ENCODE results near the gene ZNF326.
"Not testable (repeated sequence)": the region's sequence is repeated elsewhere in the genome, so short reads cannot be mapped to it uniquely, and the experiment has no call there.

The ZNF326 gene

DNA sequence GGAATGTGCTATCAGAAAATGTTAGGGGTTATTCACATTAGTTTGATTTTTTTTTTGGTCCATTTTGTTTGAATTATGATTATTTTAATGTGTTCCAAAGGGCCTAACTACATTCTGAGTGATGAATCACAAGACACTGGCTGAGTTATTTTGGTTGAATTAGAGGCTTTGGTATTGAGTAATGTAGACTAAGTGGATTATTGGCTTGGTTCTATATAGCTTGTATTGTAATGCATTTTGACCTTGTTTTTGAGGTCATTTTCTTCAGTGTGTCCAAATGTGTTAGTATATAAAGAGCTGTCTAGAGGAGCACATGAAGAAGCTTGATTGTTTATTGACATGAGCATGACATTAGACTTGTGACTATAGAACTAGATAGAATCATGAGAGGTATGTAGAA is 3.4 kb downstream of the ZNF326 start:
- no peak for TF ChIP-seq ZNF274 (IDR thresholded peaks at IDR 0.05; ENCODE audit: low read depth, low read length)
- H3K4me3 ChIP-seq (ENCODE audit: low read length), result no peak overlapping the region

DNA sequence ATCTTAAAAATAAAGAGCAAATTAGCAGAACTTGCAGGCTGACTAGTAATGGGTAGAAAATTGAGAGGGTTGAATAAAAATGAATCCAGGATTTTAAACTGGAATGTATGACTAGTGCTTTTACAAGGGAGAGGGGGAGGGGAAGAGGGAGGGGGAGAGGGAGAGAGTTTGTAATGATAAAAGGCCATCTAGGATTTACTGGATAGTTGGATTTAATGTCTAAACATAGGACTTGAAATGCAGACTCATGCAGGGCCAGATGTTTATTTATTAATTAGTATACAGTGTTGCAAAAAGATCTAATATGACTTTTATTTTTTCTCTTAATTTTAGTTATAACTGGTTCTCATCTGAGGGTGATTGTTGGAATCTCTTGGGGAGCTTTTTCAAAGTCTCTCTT is 4.3 kb downstream of the ZNF326 start:
- H3K4me3 ChIP-seq (ENCODE audit: low read length), result no peak overlapping the region
- no peak for TF ChIP-seq ZNF274 (IDR thresholded peaks at IDR 0.05; ENCODE audit: low read depth, low read length)

DNA sequence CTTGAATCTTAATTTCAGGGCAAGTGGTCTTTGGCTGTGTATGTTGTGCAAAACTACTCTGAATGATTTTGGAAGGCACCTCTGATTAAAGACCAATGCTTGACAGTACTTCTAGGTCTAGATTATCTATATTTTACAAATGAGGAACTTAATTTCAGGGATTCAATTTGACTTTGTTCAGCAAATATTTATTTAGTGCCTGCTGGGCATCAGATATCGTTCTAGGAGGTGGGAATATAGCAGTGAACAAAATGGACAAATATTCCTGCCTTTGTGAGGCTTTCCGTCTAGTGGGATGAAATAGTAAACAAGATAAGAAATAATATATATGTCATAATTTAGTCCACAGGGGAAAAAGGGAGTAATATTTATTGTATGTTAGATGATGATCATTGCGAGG is 4.7 kb downstream of the ZNF326 start:
- no peak overlapping the region for H3K4me3 ChIP-seq (ENCODE audit: low read length)
- no peak for TF ChIP-seq ZNF274 (IDR thresholded peaks at IDR 0.05; ENCODE audit: low read depth, low read length)

DNA sequence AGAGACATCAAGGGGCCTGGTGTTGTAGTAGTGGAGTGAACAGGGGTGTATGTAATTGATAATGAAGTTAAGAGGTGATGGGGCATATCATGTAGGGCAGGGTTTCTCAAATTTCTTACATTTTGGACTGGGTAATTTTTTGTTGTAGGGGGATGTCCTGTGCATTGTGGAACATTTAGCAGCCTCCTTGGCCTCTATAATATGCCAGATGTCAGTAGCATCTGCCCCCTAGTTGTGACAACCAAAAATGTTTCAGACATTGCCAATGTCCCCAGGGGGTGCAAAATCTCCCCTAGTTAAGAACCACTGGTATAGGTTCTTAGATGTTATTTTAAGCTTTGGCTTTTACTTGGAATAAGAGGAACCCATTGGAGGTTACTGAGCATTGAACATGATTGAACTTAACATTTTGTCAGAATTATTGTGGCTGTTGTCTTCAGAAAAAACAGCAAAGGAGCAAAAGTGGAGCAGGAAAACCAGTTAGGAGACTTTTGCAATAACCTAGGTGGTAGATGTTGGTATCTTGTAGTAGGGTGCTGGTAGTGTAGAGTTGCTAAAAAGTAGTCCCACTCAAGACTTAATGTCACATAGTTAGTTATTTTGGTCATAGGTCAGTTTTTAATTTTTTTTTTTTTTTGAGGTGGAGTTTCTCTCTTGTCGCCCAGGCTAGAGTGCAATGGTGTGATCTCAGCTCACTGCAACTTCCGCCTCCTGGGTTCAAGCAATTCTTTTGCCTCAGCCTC is 6.2 kb downstream of the ZNF326 start:
- no peak overlapping the region for H3K4me3 ChIP-seq (ENCODE audit: low read length)
- no peak for TF ChIP-seq ZNF274 (IDR thresholded peaks at IDR 0.05; ENCODE audit: low read depth, low read length)

DNA sequence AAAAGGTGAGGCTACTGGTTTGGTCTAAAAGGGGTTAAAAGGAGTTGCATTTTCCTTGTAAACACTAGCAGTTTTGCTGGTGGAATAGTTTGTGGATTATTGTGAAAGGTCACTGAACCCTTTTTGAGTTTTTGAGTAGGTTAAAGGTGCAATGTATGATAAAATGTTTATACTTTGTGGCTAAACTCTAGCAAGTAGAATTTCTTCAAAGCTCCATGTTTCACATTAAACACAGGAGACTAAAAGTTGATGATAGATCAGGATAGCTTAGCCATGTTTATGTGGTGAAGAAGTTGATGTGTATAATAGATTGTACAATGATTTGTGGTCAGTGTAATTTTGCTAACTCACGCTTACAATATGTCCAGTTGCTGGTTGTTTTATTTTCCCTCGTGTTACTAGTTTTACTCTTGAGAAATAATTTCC is 13.1 kb downstream of the ZNF326 start:
- H3K4me3 ChIP-seq (ENCODE audit: low read length), result no peak overlapping the region
- TF ChIP-seq ZNF274 (IDR thresholded peaks at IDR 0.05; ENCODE audit: low read depth, low read length), result no peak

DNA sequence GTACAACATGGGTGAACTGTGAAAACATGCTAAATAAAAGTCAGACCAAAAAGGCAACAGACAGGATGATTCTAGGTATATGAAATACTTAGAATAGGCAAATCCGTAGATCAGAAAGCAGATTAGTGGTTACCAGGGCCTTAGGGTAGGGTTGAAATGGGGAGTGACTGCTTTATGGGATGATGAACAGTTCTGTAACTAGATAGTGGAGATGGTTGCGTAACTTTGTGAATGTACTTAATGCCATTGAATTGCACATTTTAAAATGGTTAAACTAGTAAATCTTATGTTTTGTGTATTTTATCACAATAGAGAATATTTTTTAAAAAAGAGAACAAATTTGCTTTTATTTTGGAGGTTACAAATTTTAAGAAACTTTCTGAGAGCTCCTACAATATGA is 17.4 kb downstream of the ZNF326 start:
- no peak for TF ChIP-seq ZNF274 (IDR thresholded peaks at IDR 0.05; ENCODE audit: low read depth, low read length)
- H3K4me3 ChIP-seq (ENCODE audit: low read length), result no peak overlapping the region

DNA sequence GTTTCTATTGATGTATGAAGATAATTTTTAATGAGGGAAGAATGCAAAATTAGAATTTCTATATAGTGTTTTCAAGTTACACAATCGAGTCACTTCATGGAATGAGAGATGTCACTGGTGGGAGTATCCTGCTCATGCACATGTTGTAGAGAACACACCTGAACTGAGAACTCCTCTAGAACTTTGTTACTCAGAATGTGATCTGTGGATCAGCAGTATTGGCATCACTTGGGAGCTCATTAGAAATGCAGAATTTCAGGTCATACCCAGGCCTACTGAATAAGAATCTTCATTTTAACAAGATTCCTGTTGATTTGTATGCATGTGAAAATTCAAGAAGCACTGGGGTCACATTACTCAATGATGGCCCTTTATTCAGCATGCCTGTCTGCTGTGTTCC is 28.8 kb downstream of the ZNF326 start:
- TF ChIP-seq ZNF274 (IDR thresholded peaks at IDR 0.05; ENCODE audit: low read depth, low read length), result peak; percentile 57
- no peak overlapping the region for H3K4me3 ChIP-seq (ENCODE audit: low read length)

DNA sequence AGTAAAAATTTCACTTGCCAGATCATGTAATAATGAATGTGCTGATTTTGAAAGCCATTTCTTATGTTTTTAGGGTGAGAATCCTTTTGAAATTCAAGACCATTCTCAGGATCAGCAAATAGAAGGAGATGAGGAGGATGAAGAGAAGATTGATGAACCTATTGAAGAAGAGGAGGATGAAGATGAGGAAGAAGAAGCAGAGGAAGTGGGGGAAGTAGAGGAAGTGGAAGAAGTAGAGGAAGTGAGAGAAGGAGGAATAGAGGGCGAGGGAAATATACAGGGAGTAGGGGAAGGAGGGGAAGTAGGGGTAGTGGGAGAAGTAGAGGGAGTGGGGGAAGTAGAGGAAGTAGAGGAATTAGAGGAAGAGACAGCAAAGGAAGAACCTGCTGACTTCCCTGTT is 32.4 kb downstream of the ZNF326 start:
- H3K4me3 ChIP-seq (ENCODE audit: low read length), result no peak overlapping the region
- no peak for TF ChIP-seq ZNF274 (IDR thresholded peaks at IDR 0.05; ENCODE audit: low read depth, low read length)

DNA sequence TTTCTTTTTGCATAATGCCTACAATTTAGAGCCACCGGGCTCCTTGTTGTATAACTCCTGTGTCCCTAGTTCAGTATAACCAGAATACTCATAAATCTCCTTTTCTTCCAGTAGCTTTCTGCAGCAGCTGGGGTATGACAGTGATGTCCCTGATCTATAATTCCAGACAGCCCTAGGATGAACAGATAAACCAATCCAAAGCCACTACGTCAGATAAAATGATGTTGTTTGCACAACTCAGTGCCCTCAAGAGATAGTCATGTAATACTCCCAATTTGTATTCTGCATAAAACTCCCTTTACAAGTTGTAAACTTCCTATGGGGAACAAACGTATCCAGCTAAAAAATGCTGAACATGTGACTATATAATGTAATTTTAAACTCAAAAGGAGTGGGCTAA is 44.7 kb downstream of the ZNF326 start:
- TF ChIP-seq ZNF274 (IDR thresholded peaks at IDR 0.05; ENCODE audit: low read depth, low read length), result no peak
- H3K4me3 ChIP-seq (ENCODE audit: low read length), result no peak overlapping the region

DNA sequence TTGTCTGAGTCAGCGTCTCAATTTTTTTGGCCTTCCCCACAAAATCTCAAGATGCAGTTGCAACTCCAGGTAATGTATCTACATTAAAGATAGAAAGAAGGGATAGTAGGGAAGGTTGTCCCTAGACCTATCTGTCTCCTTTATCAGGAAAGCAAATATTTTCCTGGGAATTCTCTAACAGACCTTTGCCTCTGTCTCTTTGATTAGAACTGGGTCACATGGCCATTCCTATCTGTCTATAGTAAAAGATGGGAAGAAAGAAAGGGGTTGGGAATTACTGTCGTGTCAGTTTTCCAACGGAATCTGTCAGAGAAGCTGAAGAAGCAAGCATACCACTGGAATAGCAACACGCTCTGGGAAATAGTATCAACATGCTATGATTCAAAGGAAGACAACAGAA is 48.7 kb downstream of the ZNF326 start:
- H3K4me3 ChIP-seq (ENCODE audit: low read length), result no peak overlapping the region
- no peak for TF ChIP-seq ZNF274 (IDR thresholded peaks at IDR 0.05; ENCODE audit: low read depth, low read length)

DNA sequence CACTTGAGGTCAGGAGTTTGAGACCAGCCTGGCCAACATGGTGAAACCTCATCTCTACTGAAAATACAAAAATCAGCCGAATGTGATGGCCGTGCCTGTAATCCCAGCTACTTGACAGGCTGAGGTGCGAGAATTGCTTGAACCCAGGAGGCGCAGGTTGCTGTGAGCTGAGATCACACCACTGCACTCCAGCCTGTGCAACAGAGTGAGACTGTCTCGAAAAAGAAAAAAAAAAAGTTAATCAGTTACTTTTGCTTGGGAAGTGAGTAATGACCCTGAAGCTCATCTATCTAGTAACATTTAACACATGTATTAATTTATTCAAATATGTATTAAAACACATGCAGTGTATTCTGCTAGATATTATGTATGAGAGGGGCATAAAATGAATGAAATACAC is 49.4 kb downstream of the ZNF326 start:
- no peak for TF ChIP-seq ZNF274 (IDR thresholded peaks at IDR 0.05; ENCODE audit: low read depth, low read length)
- no peak overlapping the region for H3K4me3 ChIP-seq (ENCODE audit: low read length)

DNA sequence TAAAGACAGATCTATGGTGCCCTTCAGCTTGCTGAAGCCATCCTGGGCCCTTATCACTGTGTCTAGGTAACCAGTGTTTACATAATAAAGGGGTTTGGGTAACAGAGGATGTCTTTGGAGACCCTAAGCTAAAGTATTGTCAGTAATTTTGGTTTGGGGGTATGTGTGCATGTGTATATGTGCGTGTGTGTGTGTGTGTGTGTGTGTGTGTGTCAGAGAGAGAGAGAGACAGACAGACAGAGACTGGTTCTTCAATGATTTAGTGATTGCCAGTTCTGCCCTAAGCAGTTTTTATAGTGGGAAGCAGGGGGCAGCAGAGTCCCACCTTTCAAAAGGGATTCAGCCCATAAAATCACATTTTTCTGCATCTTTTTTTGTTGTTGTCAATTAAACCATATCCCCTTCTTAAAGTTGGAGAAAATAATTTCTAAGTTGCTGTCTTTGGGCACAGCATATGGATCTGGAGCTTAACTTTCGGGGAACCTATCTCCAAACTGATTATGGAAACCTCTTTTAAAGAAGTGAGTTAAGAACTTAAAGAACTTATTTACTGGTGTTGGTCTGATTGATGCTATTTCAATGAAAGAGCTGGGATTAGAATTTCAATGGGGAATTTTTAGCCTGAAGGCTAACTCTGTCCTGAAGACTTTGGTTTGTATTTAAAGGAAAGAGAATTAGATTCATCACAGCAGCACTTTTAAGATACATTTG is 51.1 kb downstream of the ZNF326 start:
- no peak overlapping the region for H3K4me3 ChIP-seq (ENCODE audit: low read length)
- TF ChIP-seq ZNF274 (IDR thresholded peaks at IDR 0.05; ENCODE audit: low read depth, low read length), result no peak

DNA sequence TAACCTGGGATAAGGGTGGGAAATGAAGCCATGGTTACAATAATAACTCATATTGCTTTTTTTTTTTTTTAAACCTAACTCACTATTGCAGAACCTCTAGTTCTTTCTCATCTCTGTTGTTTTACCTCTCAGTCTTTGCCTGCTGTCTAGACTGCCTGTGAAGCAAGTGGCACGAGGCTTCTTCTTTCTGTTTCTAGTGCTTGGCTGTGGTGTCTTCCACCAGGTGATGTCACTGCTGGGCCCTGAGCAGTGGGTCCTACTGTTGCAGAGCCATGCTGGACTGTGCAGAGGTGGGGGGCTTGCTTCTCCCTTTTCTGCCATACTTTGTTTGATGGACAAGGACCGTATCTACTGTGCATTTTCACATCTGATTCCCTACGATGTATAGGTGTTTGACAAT is 51.7 kb downstream of the ZNF326 start:
- no peak for TF ChIP-seq ZNF274 (IDR thresholded peaks at IDR 0.05; ENCODE audit: low read depth, low read length)
- no peak overlapping the region for H3K4me3 ChIP-seq (ENCODE audit: low read length)

DNA sequence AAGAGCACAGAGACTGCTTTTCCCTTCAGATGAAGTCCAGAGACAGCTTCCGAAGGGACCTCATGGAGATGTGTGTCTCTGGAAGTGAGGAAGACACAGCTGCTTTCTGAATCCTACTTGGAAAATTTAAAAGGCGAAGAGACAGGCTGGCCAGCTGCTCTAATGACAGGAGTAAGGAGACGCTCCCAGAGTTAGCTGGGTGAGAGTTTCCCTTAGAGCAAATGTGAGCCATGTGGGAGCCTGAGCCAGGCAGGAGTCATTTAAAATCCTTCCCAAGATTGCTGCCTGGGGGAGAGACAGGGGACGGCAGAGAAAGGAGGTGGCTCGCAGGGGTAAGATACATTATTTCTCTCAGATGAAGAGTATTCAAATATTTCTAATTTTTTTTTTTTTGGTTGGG is 53.1 kb downstream of the ZNF326 start:
- H3K4me3 ChIP-seq (ENCODE audit: low read length), result no peak overlapping the region
- TF ChIP-seq ZNF274 (IDR thresholded peaks at IDR 0.05; ENCODE audit: low read depth, low read length), result no peak

DNA sequence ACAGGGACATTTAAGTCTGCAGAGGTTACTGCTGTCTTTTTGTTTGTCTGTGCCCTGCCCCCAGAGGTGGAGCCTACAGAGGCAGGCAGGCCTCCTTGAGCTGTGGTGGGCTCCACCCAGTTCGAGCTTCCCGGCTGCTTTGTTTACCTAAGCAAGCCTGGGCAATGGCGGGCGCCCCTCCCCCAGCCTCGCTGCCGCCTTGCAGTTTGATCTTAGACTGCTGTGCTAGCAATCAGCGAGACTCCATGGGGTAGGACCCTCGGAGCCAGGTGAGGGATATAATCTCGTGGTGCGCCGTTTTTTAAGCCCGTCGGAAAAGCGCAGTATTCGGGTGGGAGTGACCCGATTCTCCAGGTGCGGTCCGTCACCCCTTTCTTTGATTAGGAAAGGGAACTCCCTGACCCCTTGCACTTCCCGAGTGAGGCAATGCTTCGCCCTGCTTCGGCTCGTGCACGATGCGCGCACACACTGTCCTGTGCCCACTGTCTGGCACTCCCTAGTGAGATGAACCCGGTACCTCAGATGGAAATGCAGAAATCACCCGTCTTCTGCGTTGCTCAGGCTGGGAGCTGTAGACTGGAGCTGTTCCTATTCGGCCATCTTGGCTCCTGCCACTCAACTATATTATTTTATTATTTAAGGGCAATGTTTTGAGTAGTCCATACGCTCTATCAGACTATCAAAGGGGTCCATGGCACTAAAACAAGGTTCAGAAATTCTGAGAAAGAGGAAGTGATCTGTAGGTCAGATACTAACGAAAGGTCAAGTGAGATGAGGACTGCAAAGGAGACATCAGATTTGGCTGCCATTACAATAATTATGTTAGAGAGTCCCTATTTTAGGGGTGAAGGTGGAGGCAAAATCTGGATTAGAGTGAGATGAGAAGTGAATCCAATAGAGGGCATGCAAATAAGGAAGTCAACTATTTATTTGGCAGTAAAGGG is 68.1 kb downstream of the ZNF326 start:
- H3K4me3 ChIP-seq (ENCODE audit: low read length), result not testable (repeated sequence)

DNA sequence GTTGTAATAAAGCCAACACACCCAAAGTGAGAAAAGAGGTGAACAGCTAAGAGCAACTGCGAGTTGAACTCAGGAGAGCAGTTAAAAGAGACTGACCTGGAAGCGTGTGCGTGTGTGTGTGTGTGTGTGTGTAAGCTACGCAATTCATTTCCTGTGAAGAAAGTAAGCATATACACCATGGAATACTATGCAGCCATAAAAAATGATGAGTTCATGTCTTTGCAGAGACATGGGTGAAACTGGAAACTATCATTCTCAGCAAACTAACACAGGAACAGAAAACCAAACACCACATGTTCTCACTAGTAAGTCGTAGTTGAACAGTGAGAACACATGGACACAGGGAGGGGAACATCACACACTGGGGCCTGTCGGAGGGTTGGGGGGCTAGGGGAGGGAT is 69.2 kb downstream of the ZNF326 start:
- not testable (repeated sequence) for H3K4me3 ChIP-seq (ENCODE audit: low read length)

Data from GM08714 (cell line).